ENCODE measurements around the gene NOL4L. TPM values are rescaled to one million over a fixed set of nuclear protein-coding genes. Genes with fewer than 3 reads are reported as not detected.

The NOL4L gene
- total RNA-seq, 1 donor from 2014 or later = 90.6 TPM

DNA sequence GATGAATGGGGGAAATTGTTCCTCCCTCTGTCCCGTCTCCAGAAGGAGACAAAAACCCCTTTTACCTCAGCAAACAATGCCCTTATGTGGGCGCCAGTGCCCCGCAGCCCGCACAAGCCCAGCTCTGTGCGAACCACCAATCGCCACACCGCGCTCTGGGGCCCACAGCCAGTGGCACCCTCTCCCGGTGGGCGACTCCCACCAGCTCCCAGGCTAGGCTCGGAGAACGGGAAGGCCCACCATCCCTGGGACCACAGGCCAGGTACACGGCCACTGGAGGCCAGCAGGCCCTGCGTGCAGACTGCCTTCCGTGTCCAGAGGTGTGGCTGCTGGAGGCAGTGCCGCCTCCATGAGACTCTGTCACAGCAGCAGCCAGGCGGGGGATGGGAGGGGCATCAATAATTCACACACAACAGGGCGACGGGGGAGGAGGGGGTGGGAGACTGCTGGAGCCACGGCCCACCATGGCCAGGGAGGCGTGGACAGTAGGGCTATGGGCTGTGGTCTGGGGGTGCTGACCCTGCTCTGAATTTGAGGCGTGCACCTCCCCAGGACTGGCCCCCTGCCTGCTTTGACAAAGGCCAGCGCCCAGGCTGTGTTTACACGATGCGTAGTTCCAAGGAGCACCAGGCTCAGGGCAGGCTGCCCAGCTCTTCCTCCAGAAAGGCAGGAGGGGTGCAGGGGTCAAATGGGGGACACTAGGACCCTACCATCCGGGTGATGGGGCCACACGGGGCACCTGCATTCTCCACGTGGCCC is 121.3 kb downstream of the NOL4L start:
- Mint-ChIP-seq H3K9me3 (no peaks in the 10 kb centered on the region), H3K4me3 (no peak overlapping the region)
- TF ChIP-seq, protein P1, sequence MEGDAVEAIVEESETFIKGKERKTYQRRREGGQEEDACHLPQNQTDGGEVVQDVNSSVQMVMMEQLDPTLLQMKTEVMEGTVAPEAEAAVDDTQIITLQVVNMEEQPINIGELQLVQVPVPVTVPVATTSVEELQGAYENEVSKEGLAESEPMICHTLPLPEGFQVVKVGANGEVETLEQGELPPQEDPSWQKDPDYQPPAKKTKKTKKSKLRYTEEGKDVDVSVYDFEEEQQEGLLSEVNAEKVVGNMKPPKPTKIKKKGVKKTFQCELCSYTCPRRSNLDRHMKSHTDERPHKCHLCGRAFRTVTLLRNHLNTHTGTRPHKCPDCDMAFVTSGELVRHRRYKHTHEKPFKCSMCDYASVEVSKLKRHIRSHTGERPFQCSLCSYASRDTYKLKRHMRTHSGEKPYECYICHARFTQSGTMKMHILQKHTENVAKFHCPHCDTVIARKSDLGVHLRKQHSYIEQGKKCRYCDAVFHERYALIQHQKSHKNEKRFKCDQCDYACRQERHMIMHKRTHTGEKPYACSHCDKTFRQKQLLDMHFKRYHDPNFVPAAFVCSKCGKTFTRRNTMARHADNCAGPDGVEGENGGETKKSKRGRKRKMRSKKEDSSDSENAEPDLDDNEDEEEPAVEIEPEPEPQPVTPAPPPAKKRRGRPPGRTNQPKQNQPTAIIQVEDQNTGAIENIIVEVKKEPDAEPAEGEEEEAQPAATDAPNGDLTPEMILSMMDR (IDR thresholded peaks at IDR 0.05; ENCODE audit: unreplicated experiment) = no peak

DNA sequence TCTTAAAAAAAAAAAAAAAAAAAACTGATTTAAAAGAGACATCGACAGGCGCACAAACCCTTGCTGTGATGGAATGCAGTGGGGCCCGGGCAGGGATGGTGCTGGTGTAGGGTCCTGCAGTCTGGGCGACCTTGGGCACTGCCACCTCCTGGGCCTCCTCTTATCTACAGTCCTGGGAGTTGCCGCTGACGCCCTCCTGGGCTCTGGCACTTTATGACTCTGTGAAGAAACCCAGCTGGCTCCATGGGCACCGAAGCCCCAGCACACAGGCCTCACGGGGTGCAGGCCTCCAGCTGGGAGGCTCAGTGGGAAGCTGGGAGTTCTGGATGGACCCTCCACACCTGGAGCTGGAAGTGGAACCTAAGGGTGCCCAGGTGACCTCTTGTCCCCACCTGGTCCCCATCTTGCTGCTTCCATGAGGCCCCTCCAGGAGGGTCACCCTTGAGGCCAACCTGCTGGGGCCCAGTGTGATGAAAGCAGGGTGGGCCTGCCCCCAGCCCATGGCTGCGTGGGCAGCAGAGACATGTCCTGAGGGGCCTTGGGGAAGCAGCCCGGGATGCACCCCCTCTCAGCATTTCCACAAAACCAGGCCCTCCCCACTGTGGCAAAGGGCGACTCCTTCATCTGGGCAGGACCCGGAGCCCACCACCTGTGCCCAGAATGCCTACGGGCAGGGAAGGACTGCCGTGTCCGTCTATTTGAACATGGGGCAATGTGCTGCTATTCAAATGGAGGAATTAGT is 122.1 kb downstream of the NOL4L start:
- H3K27ac Mint-ChIP-seq = peak overlapping the region; percentile 79
- no peaks in the 10 kb centered on the region for H3K9me3 Mint-ChIP-seq
- H3K4me3 Mint-ChIP-seq = no peak overlapping the region
- peaks cover 9% of the 10 kb centered on the region for H3K36me3 Mint-ChIP-seq
- TF ChIP-seq, protein P1 (IDR thresholded peaks at IDR 0.05; ENCODE audit: unreplicated experiment) = no peak
- DNase-seq (ENCODE audit: low spot score in 2 of 2, unreplicated experiment in 2 of 2) = no peak
- peaks cover 29% of the 10 kb centered on the region for H3K4me1 Mint-ChIP-seq
- H3K27me3 Mint-ChIP-seq (ENCODE audit: low read depth) = no peaks in the 10 kb centered on the region

More for the DNA sequence above, 121.3 kb downstream of the NOL4L start:
- no peak for DNase-seq (ENCODE audit: low spot score in 2 of 2, unreplicated experiment in 2 of 2)
- H3K36me3 Mint-ChIP-seq = peaks cover 9% of the 10 kb centered on the region
- no peaks in the 10 kb centered on the region for H3K27me3 Mint-ChIP-seq (ENCODE audit: low read depth)
- peaks cover 22% of the 10 kb centered on the region for H3K4me1 Mint-ChIP-seq
- H3K27ac Mint-ChIP-seq = peak overlapping the region; percentile 79

DNA sequence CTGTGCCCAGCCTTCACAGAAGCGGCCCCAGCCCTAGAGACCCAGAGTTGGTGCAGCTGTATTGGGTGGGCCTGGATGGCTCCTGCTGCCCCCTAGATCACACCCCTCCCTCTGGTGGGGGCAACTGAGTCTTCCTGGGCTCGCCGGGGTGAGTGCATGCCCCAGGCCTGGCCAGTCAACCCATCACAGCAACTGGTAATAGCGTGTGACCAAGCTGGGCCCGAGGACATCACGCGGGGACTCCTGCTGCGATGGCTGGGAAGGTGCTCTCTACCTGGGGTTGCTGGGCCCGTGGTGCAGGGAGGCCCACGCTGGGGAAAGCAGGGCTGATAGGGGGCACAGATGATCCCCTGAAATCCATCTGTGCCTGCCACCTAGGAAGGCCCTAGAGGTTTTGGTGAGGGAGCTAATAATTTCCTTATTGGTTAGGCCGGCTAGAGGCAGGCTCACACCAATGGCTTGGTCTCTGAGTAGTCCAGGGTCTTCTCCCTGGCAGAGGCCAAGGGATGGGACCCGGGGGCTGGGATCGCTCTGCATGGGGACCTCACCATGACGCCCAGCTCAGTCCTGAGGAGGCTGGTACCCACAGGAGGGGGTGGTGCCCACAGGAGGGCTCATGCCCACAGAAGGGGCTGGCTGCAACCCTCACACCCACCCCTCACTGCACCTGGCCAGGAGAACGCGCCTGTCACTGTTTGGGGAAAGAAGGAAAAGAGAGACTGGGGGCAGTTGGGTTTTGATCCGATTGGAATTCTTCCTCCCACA is 123.1 kb downstream of the NOL4L start:
- H3K9me3 Mint-ChIP-seq = no peaks in the 10 kb centered on the region
- H3K36me3 Mint-ChIP-seq = peaks cover 6% of the 10 kb centered on the region
- no peaks in the 10 kb centered on the region for H3K27me3 Mint-ChIP-seq (ENCODE audit: low read depth)
- no peak overlapping the region for H3K4me3 Mint-ChIP-seq
- H3K4me1 Mint-ChIP-seq = peaks cover 35% of the 10 kb centered on the region
- DNase-seq (ENCODE audit: low spot score in 2 of 2, unreplicated experiment in 2 of 2) = no peak
- H3K27ac Mint-ChIP-seq = peak overlapping the region; percentile 56
- TF ChIP-seq, protein P1 (IDR thresholded peaks at IDR 0.05; ENCODE audit: unreplicated experiment) = no peak

DNA sequence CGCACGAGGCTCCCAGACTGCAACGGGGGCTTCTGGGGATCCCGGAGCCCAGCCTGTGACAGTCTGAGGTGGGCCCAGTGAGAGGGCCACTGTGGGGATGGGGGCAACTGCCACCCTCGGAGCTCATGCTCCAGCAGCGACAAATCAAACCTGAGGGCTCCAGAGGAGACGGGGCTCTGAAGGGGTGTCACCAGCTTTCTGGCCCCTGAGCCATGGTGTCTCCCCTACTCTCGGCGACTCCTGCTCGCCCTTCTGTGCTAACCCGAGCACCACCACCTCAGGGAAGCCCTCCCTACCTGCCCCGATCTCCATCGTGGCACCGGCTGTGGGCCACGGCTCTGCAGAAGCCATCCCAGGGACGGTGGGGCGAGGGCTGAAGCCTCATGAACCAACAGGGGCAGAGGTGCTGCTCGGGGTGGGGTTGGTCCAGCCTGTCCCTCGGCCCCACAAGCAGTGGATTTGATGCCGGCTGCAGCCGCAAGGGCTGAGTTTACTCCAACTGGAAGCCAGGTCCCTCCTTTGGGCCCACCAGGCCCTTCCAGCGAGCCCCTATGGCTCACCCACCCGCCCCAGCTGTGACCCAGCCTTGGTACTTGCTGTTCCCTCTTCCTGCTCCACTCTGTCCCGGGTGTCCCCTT is 124.3 kb downstream of the NOL4L start:
- TF ChIP-seq, protein P1 (IDR thresholded peaks at IDR 0.05; ENCODE audit: unreplicated experiment) = no peak
- Mint-ChIP-seq H3K9me3 (no peaks in the 10 kb centered on the region), H3K4me3 (no peak overlapping the region), H3K27me3 (ENCODE audit: low read depth) (no peaks in the 10 kb centered on the region), H3K4me1 (peaks cover 41% of the 10 kb centered on the region), H3K36me3 (peaks cover 6% of the 10 kb centered on the region), H3K27ac (no peak overlapping the region)
- DNase-seq (ENCODE audit: low spot score in 2 of 2, unreplicated experiment in 2 of 2) = no peak

DNA sequence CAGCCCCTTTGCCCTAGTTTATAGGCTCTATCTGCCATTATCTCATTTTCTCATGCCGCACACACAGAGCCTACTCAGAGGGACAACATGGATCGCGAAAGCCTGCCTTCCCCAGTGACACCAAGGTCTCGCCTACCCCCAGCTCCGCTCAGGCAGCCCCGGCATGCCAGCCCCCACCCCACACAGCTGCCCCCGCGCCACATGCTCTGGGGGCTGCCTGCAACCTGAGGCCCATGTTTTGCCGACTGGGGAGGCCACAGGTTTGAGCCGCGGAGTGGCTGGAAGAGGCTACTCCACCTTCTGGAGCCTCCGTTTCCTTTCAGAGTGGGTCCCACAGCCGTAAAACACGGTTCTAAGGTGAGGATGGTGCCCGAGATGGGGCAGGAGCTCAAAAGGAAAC is 124.9 kb downstream of the NOL4L start:
- Mint-ChIP-seq H3K9me3 (no peaks in the 10 kb centered on the region), H3K27ac (peak overlapping the region; percentile 25), H3K27me3 (ENCODE audit: low read depth) (no peaks in the 10 kb centered on the region), H3K4me1 (peaks cover 42% of the 10 kb centered on the region), H3K36me3 (peaks cover 7% of the 10 kb centered on the region), H3K4me3 (no peak overlapping the region)
- TF ChIP-seq, protein P1 (IDR thresholded peaks at IDR 0.05; ENCODE audit: unreplicated experiment) = no peak
- no peak for DNase-seq (ENCODE audit: low spot score in 2 of 2, unreplicated experiment in 2 of 2)
